Neural progenitor cell (in vitro differentiated cells): ENCODE measurements around the gene EPHX1.

Experiments used
- CTCF ChIP-seq: fragments of 200-600 bp; sonication (generic); IDR thresholded peaks from 2 replicates; pipeline ENCODE4 v1.5.1; 2017; ENCODE audit warnings: antibody characterized with exemption, mild to moderate bottlenecking
- EZH2 ChIP-seq: fragments of 200-600 bp; sonication (generic); IDR thresholded peaks from 2 replicates; pipeline ENCODE4 v1.6.1; 2017; ENCODE audit warnings: antibody characterized with exemption, mild to moderate bottlenecking, moderate library complexity

GRCh38 chr1:225881081-225881958 is 71.4 kb downstream of the EPHX1 start:
- TF ChIP-seq EZH2 (no peak), CTCF (no peak)
